NCI-H345 treated with DMSO at 0.1 percent for 48 hours (cell line): ENCODE results near the gene TM7SF2.
"Not testable (repeated sequence)": the region's sequence is repeated elsewhere in the genome, so short reads cannot be mapped to it uniquely, and the experiment has no call there.

Experiments
- DNase-seq: peaks from one replicate; lab custom pipeline; 2025; ENCODE audit not compliant: unreplicated experiment; lab: John Stamatoyannopoulos, UW

Gene TM7SF2

GRCh38 chr11:65128182-65129145 is 16.8 kb downstream of the TM7SF2 start:
- DNase-seq, result no peak

GRCh38 chr11:65129649-65130441 is 18.2 kb downstream of the TM7SF2 start:
- no peak for DNase-seq

- no peak for DNase-seq
Observed at GRCh38 chr11:65130631-65131416, 19.2 kb downstream of the TM7SF2 start.

- DNase-seq, result no peak
Observed at GRCh38 chr11:65131417-65131776, 19.7 kb downstream of the TM7SF2 start.

GRCh38 chr11:65131895-65132237 is 20.2 kb downstream of the TM7SF2 start:
- no peak for DNase-seq

- DNase-seq, result no peak
Observed at GRCh38 chr11:65132238-65132987, 20.7 kb downstream of the TM7SF2 start.

GRCh38 chr11:65132988-65133700 is 21.5 kb downstream of the TM7SF2 start:
- DNase-seq, result no peak

GRCh38 chr11:65133724-65134123 is 22.1 kb downstream of the TM7SF2 start:
- DNase-seq, result no peak

- peak; percentile 99 for DNase-seq
Observed at GRCh38 chr11:65134240-65134951, 22.7 kb downstream of the TM7SF2 start, which contains the start of gene SYVN1. SYVN1 (minus strand) TSS chr11:65134519; CDS start chr11:65133601, 918 bp downstream.

- peak; percentile 99 for DNase-seq
Observed at GRCh38 chr11:65134952-65135632, 23.4 kb downstream of the TM7SF2 start.

- DNase-seq, result no peak
Observed at GRCh38 chr11:65135633-65136145, 24.0 kb downstream of the TM7SF2 start.

GRCh38 chr11:65136515-65137096 is 24.9 kb downstream of the TM7SF2 start:
- no peak for DNase-seq

GRCh38 chr11:65141896-65142494 is 30.3 kb downstream of the TM7SF2 start:
- no peak for DNase-seq

GRCh38 chr11:65147352-65148075 is 35.8 kb downstream of the TM7SF2 start:
- no peak for DNase-seq

GRCh38 chr11:65148657-65149056 is 37.0 kb downstream of the TM7SF2 start:
- DNase-seq, result no peak

GRCh38 chr11:65150131-65150508 is 38.4 kb downstream of the TM7SF2 start:
- DNase-seq, result not testable (repeated sequence)
